HG03558 (cell line): ENCODE measurements around the gene LRCH3.

ENCODE experiments used
- ATAC-seq: cut with Tn5 transposase; IDR thresholded peaks from one replicate; pipeline ENCODE4 v1.9.1; 2021; ENCODE audit warnings: moderate number of reproducible peaks; ENCODE audit not compliant: unreplicated experiment; ENCODE audit errors: extremely low read depth

The LRCH3 gene

GRCh38 chr3:197791113-197791891, at the start of gene LRCH3:
Gene LRCH3, plus strand, starts transcription at chr3:197791254. Its CDS starts 25 bp downstream, at chr3:197791279.
- ATAC-seq = no peak

GRCh38 chr3:197742787-197743186, 48.3 kb upstream of the LRCH3 start:
- no peak for ATAC-seq

GRCh38 chr3:197746209-197746608, 44.8 kb upstream of the LRCH3 start:
- ATAC-seq = no peak

- ATAC-seq = no peak
Measured at GRCh38 chr3:197746801-197747237, 44.2 kb upstream of the LRCH3 start.

GRCh38 chr3:197748597-197749314, 42.3 kb upstream of the LRCH3 start:
- ATAC-seq = no peak

GRCh38 chr3:197749315-197749600, 41.8 kb upstream of the LRCH3 start:
- ATAC-seq = peak; percentile 13

- peak; percentile 51 for ATAC-seq
Measured at GRCh38 chr3:197749601-197750395, 41.3 kb upstream of the LRCH3 start, which contains the start of gene FYTTD1. Gene FYTTD1, plus strand, starts transcription at chr3:197749883. Its CDS starts 89 bp downstream, at chr3:197749972.

- ATAC-seq = no peak
Measured at GRCh38 chr3:197750396-197750831, 40.6 kb upstream of the LRCH3 start.

GRCh38 chr3:197750858-197751737, 40.0 kb upstream of the LRCH3 start:
- ATAC-seq = no peak

- no peak for ATAC-seq
Measured at GRCh38 chr3:197752107-197752506, 38.9 kb upstream of the LRCH3 start.

GRCh38 chr3:197753263-197753662, 37.8 kb upstream of the LRCH3 start:
- no peak for ATAC-seq

- ATAC-seq = no peak
Measured at GRCh38 chr3:197756704-197757103, 34.4 kb upstream of the LRCH3 start.

- ATAC-seq = no peak
Measured at GRCh38 chr3:197758512-197758911, 32.5 kb upstream of the LRCH3 start.

GRCh38 chr3:197761784-197762183, 29.3 kb upstream of the LRCH3 start:
- ATAC-seq = no peak

- no peak for ATAC-seq
Measured at GRCh38 chr3:197775317-197775716, 15.7 kb upstream of the LRCH3 start.

GRCh38 chr3:197782230-197782629, 8.8 kb upstream of the LRCH3 start:
- no peak for ATAC-seq

- ATAC-seq = no peak
Measured at GRCh38 chr3:197784019-197784585, 7.0 kb upstream of the LRCH3 start.

- no peak for ATAC-seq
Measured at GRCh38 chr3:197787412-197787811, 3.6 kb upstream of the LRCH3 start.

- no peak for ATAC-seq
Measured at GRCh38 chr3:197789309-197789708, 1.7 kb upstream of the LRCH3 start.

- no peak for ATAC-seq
Measured at GRCh38 chr3:197790033-197790432, 1.0 kb upstream of the LRCH3 start.
